Esophagus squamous epithelium (tissue), 5 donors: ENCODE results near the gene CTIF. TPM values are rescaled to one million over a fixed set of nuclear protein-coding genes. Genes with fewer than 3 reads are reported as not detected.
A peak's percentile ranks its signal among the peaks of the same experiment; 100 is the strongest.

ENCODE experiments used
- DNase-seq: peaks from one replicate; lab custom pipeline; 2025; lab: John Stamatoyannopoulos, UW
- H3K27ac ChIP-seq, 4 donors: fragments of 200-600 bp; sonication (generic); one replicate each; pipeline ENCODE4 v1.5.1; 2016 to 2019; ENCODE audit warnings: mild to moderate bottlenecking in 1 of 4
- H3K27me3 ChIP-seq, 4 donors: fragments of 200-600 bp; sonication (generic); 1 replicate in 3 of 4; 2 replicates in 1 of 4; pipeline versions ENCODE4 v1.5.1 to v1.6.0; 2017 to 2021; ENCODE audit warnings: antibody characterized with exemption in 1 of 4
- H3K36me3 ChIP-seq, 3 donors: fragments of 200-600 bp; sonication (generic); one replicate each; pipeline ENCODE4 v1.5.1; 2016 to 2019
- H3K4me1 ChIP-seq, 3 donors: fragments of 200-600 bp; sonication (generic); one replicate each; pipeline ENCODE4 v1.5.1; 2017 to 2019
- H3K4me3 ChIP-seq, 4 donors: fragments of 200-600 bp; sonication (generic); 1 replicate in 3 of 4; 2 replicates in 1 of 4; pipeline ENCODE4 v1.5.1; 2016 to 2019; ENCODE audit warnings: mild to moderate bottlenecking in 2 of 4, moderate library complexity in 1 of 4
- H3K9me3 ChIP-seq, 3 donors: fragments of 200-600 bp; sonication (generic); one replicate each; pipeline ENCODE4 v1.5.1; 2016 to 2019
- CTCF ChIP-seq, 6 experiments: fragments of 450-650 bp in 4 of 6; fragments of 200-600 bp in 2 of 6; sonication (generic) in 2 of 6; IDR thresholded peaks; one replicate each; pipeline ENCODE4 v1.5.1; 2016 to 2019; ENCODE audit warnings: antibody characterized with exemption in 6 of 6, mild to moderate bottlenecking in 4 of 6, moderate library complexity in 4 of 6
- POLR2A ChIP-seq, 4 donors: fragments of 450-650 bp; IDR thresholded peaks; one replicate each; pipeline ENCODE4 v1.6.1; 2017; ENCODE audit warnings: antibody characterized with exemption in 4 of 4, mild to moderate bottlenecking in 4 of 4, moderate library complexity in 3 of 4
- WGBS, 2 donors: methylation state at CpG; one replicate each; pipeline ENCODE4 v1.1.5; 2018; 5-methylcytosine and 5-hydroxymethylcytosine counted together
- intact Hi-C: fragments of 100-400 bp; cut with DNase I; formaldehyde crosslinking; loops from one replicate; pipeline ENCODE4 v1.15.0; 2022
- total RNA-seq, 4 donors: library from RNA; depleted of rRNA; stranded (reverse); fragments of >200 nt; gene quantifications; one replicate each; pipeline ENCODE4 v1.1.0, GENCODE V29; 2016
- donor health status: DM: yes; HTN: yes; CAD: no.

Gene CTIF
- total RNA-seq, 4 donors from 2014 or later: 4.7 to 24.2 (median 10.2) TPM

- H3K27me3 ChIP-seq: no peaks in the 10 kb centered on the region
- H3K27ac ChIP-seq: peak overlapping the region in 2 of 4 donors; percentile 60 to 65
- peaks cover 0 to 4% (median 0%) of the 10 kb centered on the region in 3 donors for H3K36me3 ChIP-seq
- DNase-seq: peak; percentile 30
- TF ChIP-seq POLR2A (IDR thresholded peaks at IDR 0.05): no peak
- TF ChIP-seq CTCF (IDR thresholded peaks at IDR 0.05): no peak
- 40 to 42% methylated on average over 15 to 17 of the region's 18 CpGs for WGBS, 2 donors
- intact Hi-C loops: no loop called here
- H3K9me3 ChIP-seq: no peaks in the 10 kb centered on the region
- H3K4me1 ChIP-seq: peaks cover 21 to 66% (median 45%) of the 10 kb centered on the region in 3 donors
- peak overlapping the region in 3 of 4 donors; percentile 1 to 45 (median 20) for H3K4me3 ChIP-seq
Observed at GRCh38 chr18:48834413-48835031, 295.7 kb downstream of the CTIF start.

- intact Hi-C loops: no loop called here
- DNase-seq: no peak
- TF ChIP-seq CTCF (IDR thresholded peaks at IDR 0.05) (no peak), POLR2A (IDR thresholded peaks at IDR 0.05) (no peak)
- H3K27me3 ChIP-seq: no peaks in the 10 kb centered on the region
- no peak overlapping the region for H3K4me3 ChIP-seq
- no peaks in the 10 kb centered on the region for H3K9me3 ChIP-seq
- peaks cover 0 to 2% (median 0%) of the 10 kb centered on the region in 3 donors for H3K36me3 ChIP-seq
- H3K4me1 ChIP-seq: peaks cover 16 to 66% (median 50%) of the 10 kb centered on the region in 3 donors
- peak overlapping the region in 2 of 4 donors; percentile 18 to 65 for H3K27ac ChIP-seq
- 66 to 85% methylated on average over 3 of the region's 3 CpGs for WGBS, 2 donors
Observed at GRCh38 chr18:48835119-48835518, 296.3 kb downstream of the CTIF start.

- DNase-seq: no peak
- Histone ChIP-seq H3K4me3 (no peak overlapping the region), H3K27ac (no peak overlapping the region), H3K9me3 (no peaks in the 10 kb centered on the region), H3K27me3 (no peaks in the 10 kb centered on the region), H3K4me1 (peaks cover 15 to 68% (median 55%) of the 10 kb centered on the region in 3 donors), H3K36me3 (no peaks in the 10 kb centered on the region)
- intact Hi-C loops: no loop called here
- 94 to 100% methylated on average over 1 to 2 of the region's 3 CpGs for WGBS, 2 donors
- TF ChIP-seq POLR2A (IDR thresholded peaks at IDR 0.05): no peak
- no peak for TF ChIP-seq CTCF (IDR thresholded peaks at IDR 0.05)
Observed at GRCh38 chr18:48835745-48836170, 296.9 kb downstream of the CTIF start.

GRCh38 chr18:48836231-48836805 is 297.5 kb downstream of the CTIF start:
- DNase-seq: no peak
- H3K27ac ChIP-seq: no peak overlapping the region
- intact Hi-C loops: no loop called here

GRCh38 chr18:48836806-48837615 is 298.2 kb downstream of the CTIF start:
- no peak for DNase-seq
- no peaks in the 10 kb centered on the region for H3K27me3 ChIP-seq
- H3K36me3 ChIP-seq: no peaks in the 10 kb centered on the region
- intact Hi-C loops: no loop called here
- 85 to 94% methylated on average over 3 to 4 of the region's 13 CpGs for WGBS, 2 donors
- no peak overlapping the region for H3K4me3 ChIP-seq
- peaks cover 19 to 77% (median 67%) of the 10 kb centered on the region in 3 donors for H3K4me1 ChIP-seq
- no peak for TF ChIP-seq POLR2A (IDR thresholded peaks at IDR 0.05)
- TF ChIP-seq CTCF (IDR thresholded peaks at IDR 0.05): no peak
- H3K9me3 ChIP-seq: no peaks in the 10 kb centered on the region
- H3K27ac ChIP-seq: no peak overlapping the region

More at GRCh38 chr18:48836231-48836805, 297.5 kb downstream of the CTIF start:
- no peak overlapping the region for H3K4me3 ChIP-seq
- 58% methylated on average over 2 of the region's 4 CpGs; no CpG with 5 or more reads in 1 of the 2 donors for whole genome bisulfite sequencing, 2 donors
- H3K9me3 ChIP-seq: no peaks in the 10 kb centered on the region
- H3K36me3 ChIP-seq: no peaks in the 10 kb centered on the region
- H3K27me3 ChIP-seq: no peaks in the 10 kb centered on the region
- peaks cover 16 to 74% (median 61%) of the 10 kb centered on the region in 3 donors for H3K4me1 ChIP-seq
- no peak for TF ChIP-seq POLR2A (IDR thresholded peaks at IDR 0.05)
